ENCODE results near the gene MAP3K3. TPM values are rescaled to one million over a fixed set of nuclear protein-coding genes. Genes with fewer than 3 reads are reported as not detected.

Gene MAP3K3
- polyA plus RNA-seq, 1 donor from 2014 or later: 16.6 TPM

DNA sequence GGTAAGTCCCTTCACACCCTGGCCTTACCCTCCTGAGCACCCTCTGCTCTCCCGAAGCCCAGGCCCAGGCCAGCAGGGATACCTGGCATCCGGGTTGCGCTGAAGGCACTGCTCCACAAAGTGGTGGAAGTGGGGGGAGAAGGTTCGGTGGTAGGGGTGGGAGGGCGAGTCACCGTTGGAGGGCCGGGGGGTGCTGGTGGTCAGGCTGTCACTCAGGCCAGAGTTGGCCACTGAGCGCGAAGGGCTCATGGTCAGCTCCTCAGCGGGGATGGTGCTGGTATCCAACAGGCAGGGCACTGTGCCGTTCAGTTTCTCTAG, 82.0 kb downstream of the MAP3K3 start:
- Histone ChIP-seq H3K79me2 (replicated peaks; ENCODE audit: insufficient read depth, low read length) (peaks cover 5% of the 10 kb centered on the region), H3K4me2 (ENCODE audit: low read length) (no peak overlapping the region), H3K27ac (ENCODE audit: low read length) (no peak overlapping the region), H3K4me3 (ENCODE audit: low read length) (peak overlapping the region; percentile 7), H3F3A (ENCODE audit: insufficient read depth, low read length, poor library complexity, severe bottlenecking) (no peaks in the 10 kb centered on the region), H3K27me3 (ENCODE audit: insufficient read depth, low read depth, low read length) (no peaks in the 10 kb centered on the region), H3K36me3 (ENCODE audit: insufficient read depth, low read length) (no peaks in the 10 kb centered on the region), H3K9me3 (ENCODE audit: low read length) (no peaks in the 10 kb centered on the region), H4K20me1 (ENCODE audit: insufficient read depth) (no peaks in the 10 kb centered on the region), H2AFZ (ENCODE audit: low read depth, low read length) (no peak overlapping the region), H3K9ac (ENCODE audit: low read length) (no peak overlapping the region), H3K9me2 (ENCODE audit: insufficient read depth, low read length) (no peaks in the 10 kb centered on the region)
- TF ChIP-seq RAD21 (conservative IDR thresholded peaks at IDR 0.05) (no peak), EP300 (conservative IDR thresholded peaks at IDR 0.05; ENCODE audit: poor library complexity, severe bottlenecking) (no peak), MXI1 (conservative IDR thresholded peaks at IDR 0.05; ENCODE audit: poor library complexity, severe bottlenecking) (no peak), TAF1 (IDR thresholded peaks at IDR 0.05; ENCODE audit: low read depth) (no peak), POLR2AphosphoS5 (IDR thresholded peaks at IDR 0.05) (no peak), EZH2 (IDR thresholded peaks at IDR 0.05; ENCODE audit: borderline replicate concordance, insufficient read depth, low read length, poor library complexity, severe bottlenecking) (no peak), SMC3 (conservative IDR thresholded peaks at IDR 0.05; ENCODE audit: poor library complexity) (no peak)
- TF ChIP-seq, protein P1, sequence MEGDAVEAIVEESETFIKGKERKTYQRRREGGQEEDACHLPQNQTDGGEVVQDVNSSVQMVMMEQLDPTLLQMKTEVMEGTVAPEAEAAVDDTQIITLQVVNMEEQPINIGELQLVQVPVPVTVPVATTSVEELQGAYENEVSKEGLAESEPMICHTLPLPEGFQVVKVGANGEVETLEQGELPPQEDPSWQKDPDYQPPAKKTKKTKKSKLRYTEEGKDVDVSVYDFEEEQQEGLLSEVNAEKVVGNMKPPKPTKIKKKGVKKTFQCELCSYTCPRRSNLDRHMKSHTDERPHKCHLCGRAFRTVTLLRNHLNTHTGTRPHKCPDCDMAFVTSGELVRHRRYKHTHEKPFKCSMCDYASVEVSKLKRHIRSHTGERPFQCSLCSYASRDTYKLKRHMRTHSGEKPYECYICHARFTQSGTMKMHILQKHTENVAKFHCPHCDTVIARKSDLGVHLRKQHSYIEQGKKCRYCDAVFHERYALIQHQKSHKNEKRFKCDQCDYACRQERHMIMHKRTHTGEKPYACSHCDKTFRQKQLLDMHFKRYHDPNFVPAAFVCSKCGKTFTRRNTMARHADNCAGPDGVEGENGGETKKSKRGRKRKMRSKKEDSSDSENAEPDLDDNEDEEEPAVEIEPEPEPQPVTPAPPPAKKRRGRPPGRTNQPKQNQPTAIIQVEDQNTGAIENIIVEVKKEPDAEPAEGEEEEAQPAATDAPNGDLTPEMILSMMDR (IDR thresholded peaks at IDR 0.05; ENCODE audit: poor library complexity, severe bottlenecking): no peak
- TF ChIP-seq, protein P2, sequence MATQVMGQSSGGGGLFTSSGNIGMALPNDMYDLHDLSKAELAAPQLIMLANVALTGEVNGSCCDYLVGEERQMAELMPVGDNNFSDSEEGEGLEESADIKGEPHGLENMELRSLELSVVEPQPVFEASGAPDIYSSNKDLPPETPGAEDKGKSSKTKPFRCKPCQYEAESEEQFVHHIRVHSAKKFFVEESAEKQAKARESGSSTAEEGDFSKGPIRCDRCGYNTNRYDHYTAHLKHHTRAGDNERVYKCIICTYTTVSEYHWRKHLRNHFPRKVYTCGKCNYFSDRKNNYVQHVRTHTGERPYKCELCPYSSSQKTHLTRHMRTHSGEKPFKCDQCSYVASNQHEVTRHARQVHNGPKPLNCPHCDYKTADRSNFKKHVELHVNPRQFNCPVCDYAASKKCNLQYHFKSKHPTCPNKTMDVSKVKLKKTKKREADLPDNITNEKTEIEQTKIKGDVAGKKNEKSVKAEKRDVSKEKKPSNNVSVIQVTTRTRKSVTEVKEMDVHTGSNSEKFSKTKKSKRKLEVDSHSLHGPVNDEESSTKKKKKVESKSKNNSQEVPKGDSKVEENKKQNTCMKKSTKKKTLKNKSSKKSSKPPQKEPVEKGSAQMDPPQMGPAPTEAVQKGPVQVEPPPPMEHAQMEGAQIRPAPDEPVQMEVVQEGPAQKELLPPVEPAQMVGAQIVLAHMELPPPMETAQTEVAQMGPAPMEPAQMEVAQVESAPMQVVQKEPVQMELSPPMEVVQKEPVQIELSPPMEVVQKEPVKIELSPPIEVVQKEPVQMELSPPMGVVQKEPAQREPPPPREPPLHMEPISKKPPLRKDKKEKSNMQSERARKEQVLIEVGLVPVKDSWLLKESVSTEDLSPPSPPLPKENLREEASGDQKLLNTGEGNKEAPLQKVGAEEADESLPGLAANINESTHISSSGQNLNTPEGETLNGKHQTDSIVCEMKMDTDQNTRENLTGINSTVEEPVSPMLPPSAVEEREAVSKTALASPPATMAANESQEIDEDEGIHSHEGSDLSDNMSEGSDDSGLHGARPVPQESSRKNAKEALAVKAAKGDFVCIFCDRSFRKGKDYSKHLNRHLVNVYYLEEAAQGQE (IDR thresholded peaks at IDR 0.05; ENCODE audit: borderline replicate concordance): no peak

DNA sequence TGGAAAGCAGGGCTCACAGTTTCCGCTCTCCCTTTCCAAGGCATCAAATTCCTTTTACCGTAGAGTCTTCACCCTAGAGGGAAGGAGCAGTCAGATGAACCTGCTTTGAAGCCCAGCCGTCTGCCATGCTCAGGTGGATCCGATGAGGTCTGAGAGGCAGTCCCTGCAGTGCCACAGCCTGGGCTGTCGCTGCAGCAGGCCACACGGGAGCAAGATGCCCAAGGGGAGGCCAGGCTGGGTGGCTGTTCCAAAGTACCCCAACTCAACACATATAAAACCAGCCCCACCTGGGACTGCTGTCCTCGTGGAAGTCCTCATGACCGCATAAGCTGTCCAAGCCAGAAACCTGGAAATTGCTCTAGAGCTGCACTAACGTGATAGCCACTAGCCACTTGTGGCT, 82.6 kb downstream of the MAP3K3 start:
- no peak overlapping the region for H3K27ac ChIP-seq (ENCODE audit: low read length)
- no peaks in the 10 kb centered on the region for H3K36me3 ChIP-seq (ENCODE audit: insufficient read depth, low read length)
- no peak overlapping the region for H3K9ac ChIP-seq (ENCODE audit: low read length)

More for the DNA sequence above, 82.6 kb downstream of the MAP3K3 start:
- TF ChIP-seq, protein P2 (IDR thresholded peaks at IDR 0.05; ENCODE audit: borderline replicate concordance): no peak
- H4K20me1 ChIP-seq (ENCODE audit: insufficient read depth): no peaks in the 10 kb centered on the region
- H3K9me3 ChIP-seq (ENCODE audit: low read length): no peaks in the 10 kb centered on the region
- H3K4me3 ChIP-seq (ENCODE audit: low read length): no peak overlapping the region
- no peak overlapping the region for H2AFZ ChIP-seq (ENCODE audit: low read depth, low read length)
- H3K79me2 ChIP-seq (replicated peaks; ENCODE audit: insufficient read depth, low read length): peaks cover 3% of the 10 kb centered on the region
- H3K27me3 ChIP-seq (ENCODE audit: insufficient read depth, low read depth, low read length): no peaks in the 10 kb centered on the region
- H3F3A ChIP-seq (ENCODE audit: insufficient read depth, low read length, poor library complexity, severe bottlenecking): no peaks in the 10 kb centered on the region
- no peak overlapping the region for H3K4me2 ChIP-seq (ENCODE audit: low read length)
- H3K9me2 ChIP-seq (ENCODE audit: insufficient read depth, low read length): no peaks in the 10 kb centered on the region
